KBM-7 (cell line): ENCODE data around the gene SLC3A2.
"Not testable (repeated sequence)": the region's sequence is repeated elsewhere in the genome, so short reads cannot be mapped to it uniquely, and the experiment has no call there.

Experiments
- DNase-seq: peaks from one replicate; pipeline ENCODE4 v3.0.0-alpha.2; 2015
- in situ Hi-C: fragments of 300-500 bp; cut with MboI; formaldehyde crosslinking; loops from 2 replicates; pipeline ENCODE4 v1.14.3; 2020; ENCODE audit warnings: low sequenced_read_pairs, low pct_unique_long_range_greater_than_20kb, mixed read lengths

The SLC3A2 gene

GRCh38 chr11:62922653-62923431 lies 42.1 kb downstream of the SLC3A2 start:
- in situ Hi-C loops, result no loop called here
- DNase-seq, result no peak

GRCh38 chr11:62923601-62924411 lies 43.1 kb downstream of the SLC3A2 start:
- in situ Hi-C loops, result no loop called here
- no peak for DNase-seq

GRCh38 chr11:62925308-62925707 lies 44.6 kb downstream of the SLC3A2 start:
- no peak for DNase-seq
- in situ Hi-C loops, result no loop called here

- in situ Hi-C loops, result no loop called here
- no peak for DNase-seq
Measured at GRCh38 chr11:62925745-62926679, 45.3 kb downstream of the SLC3A2 start.

- DNase-seq, result no peak
- in situ Hi-C loops, result no loop called here
Measured at GRCh38 chr11:62926680-62927455, 46.2 kb downstream of the SLC3A2 start.

- in situ Hi-C loops, result no loop called here
- DNase-seq, result no peak
Measured at GRCh38 chr11:62928011-62928410, 47.3 kb downstream of the SLC3A2 start.

GRCh38 chr11:62930157-62930556 lies 49.5 kb downstream of the SLC3A2 start:
- in situ Hi-C loops, result no loop called here

GRCh38 chr11:62930666-62931065 lies 50.0 kb downstream of the SLC3A2 start:
- in situ Hi-C loops, result no loop called here
- no peak for DNase-seq

More at GRCh38 chr11:62930157-62930556, 49.5 kb downstream of the SLC3A2 start:
- DNase-seq, result no peak

GRCh38 chr11:62931499-62932278 lies 51.0 kb downstream of the SLC3A2 start:
- no peak for DNase-seq
- in situ Hi-C loops, result no loop called here

- in situ Hi-C loops, result no loop called here
- no peak for DNase-seq
Measured at GRCh38 chr11:62933285-62933684, 52.6 kb downstream of the SLC3A2 start.

- DNase-seq, result no peak
- in situ Hi-C loops, result no loop called here
Measured at GRCh38 chr11:62933750-62934495, 53.2 kb downstream of the SLC3A2 start.

- no peak for DNase-seq
- in situ Hi-C loops, result no loop called here
Measured at GRCh38 chr11:62934496-62934785, 53.7 kb downstream of the SLC3A2 start.

GRCh38 chr11:62937528-62937927 lies 56.8 kb downstream of the SLC3A2 start:
- in situ Hi-C loops, DNase-seq: not testable (repeated sequence)
